Panc1 (cell line): Measurements from ENCODE around the gene SIPA1L2. TPM values are rescaled to one million over a fixed set of nuclear protein-coding genes. Genes with fewer than 3 reads are reported as not detected.

Experiments used
- ATAC-seq: fragments of 200-7000 bp; cut with Tn5 transposase; 2 replicates; pipeline ENCODE4 v1.9.1; 2020; ENCODE audit warnings: mild to moderate bottlenecking, moderate library complexity
- BruUV-seq: library from RNA; stranded (reverse); fragments of 400-500 nt; replicated peaks from 2 replicates; lab custom pipeline; 2021; lab: Mats Ljungman, UMichigan
- CTCF ChIA-PET: fragments of 300-600 bp; sonication (Branson Sonifier 250); formaldehyde crosslinking; loops from one replicate; lab custom pipeline; 2022; ENCODE audit warnings: antibody characterized with exemption; lab: Charles Lee
- POLR2A ChIA-PET: fragments of 300-600 bp; sonication (Branson Sonifier 250); formaldehyde crosslinking; loops from one replicate; lab custom pipeline; 2022; ENCODE audit warnings: antibody characterized with exemption; lab: Charles Lee
- DNase-seq: peaks from one replicate; pipeline ENCODE4 v3.0.0-alpha.2; 2010; ENCODE audit warnings: low read depth, low spot score
- H3K27ac ChIP-seq: 2 replicates; pipeline ENCODE4 v1.5.1; 2011; ENCODE audit warnings: mild to moderate bottlenecking, low read length, inconsistent platforms
- H3K27me3 ChIP-seq: fragments of 200-500 bp; sonication (Bioruptor generic); 2 replicates; pipeline ENCODE4 v1.6.0; 2014; ENCODE audit warnings: low read length, inconsistent platforms; ENCODE audit not compliant: control insufficient read depth, insufficient read depth
- H3K36me3 ChIP-seq: fragments of 200-500 bp; sonication (Bioruptor generic); 2 replicates; pipeline ENCODE4 v1.5.1; 2014; ENCODE audit warnings: inconsistent platforms, mild to moderate bottlenecking, low read length, moderate library complexity; ENCODE audit not compliant: control insufficient read depth, insufficient read depth
- H3K4me1 ChIP-seq: 2 replicates; pipeline ENCODE4 v1.5.1; 2011; ENCODE audit warnings: inconsistent platforms, mild to moderate bottlenecking, low read length, moderate library complexity; ENCODE audit not compliant: control insufficient read depth, insufficient read depth
- H3K4me3 ChIP-seq, 2 experiments: 2 replicates each; pipeline ENCODE4 v1.5.1; 2011 to 2012; ENCODE audit warnings: low read depth in 2 of 2, low read length in 2 of 2, mild to moderate bottlenecking in 2 of 2, inconsistent platforms in 1 of 2, moderate library complexity in 1 of 2
- H3K9me3 ChIP-seq: fragments of 200-500 bp; sonication (Bioruptor generic); 2 replicates; pipeline ENCODE4 v1.5.1; 2014; ENCODE audit warnings: low read depth, mild to moderate bottlenecking, inconsistent platforms, low read length, moderate library complexity; ENCODE audit not compliant: control insufficient read depth, insufficient read depth
- CTCF ChIP-seq: fragments of 450-650 bp; IDR thresholded peaks from 2 replicates; pipeline ENCODE4 v1.5.1; 2017; ENCODE audit warnings: mild to moderate bottlenecking
- POLR2AphosphoS5 ChIP-seq: IDR thresholded peaks from 2 replicates; pipeline ENCODE4 v1.6.1; 2012; ENCODE audit warnings: mild to moderate bottlenecking, low read depth, low read length, moderate library complexity
- REST ChIP-seq, 2 experiments: IDR thresholded peaks; 2 replicates each; pipeline ENCODE4 v1.6.1; 2011 to 2012; ENCODE audit warnings: low read depth in 2 of 2, control low read depth in 1 of 2, low read length in 1 of 2, mild to moderate bottlenecking in 1 of 2, moderate library complexity in 1 of 2; ENCODE audit not compliant: insufficient read depth in 1 of 2
- SIN3A ChIP-seq: IDR thresholded peaks from 2 replicates; pipeline ENCODE4 v1.6.1; 2012; ENCODE audit warnings: low read depth, mild to moderate bottlenecking, low read length, moderate library complexity, borderline replicate concordance; ENCODE audit not compliant: insufficient read depth
- TCF7L2 ChIP-seq: IDR thresholded peaks from 2 replicates; pipeline ENCODE4 v1.6.1; 2011; ENCODE audit warnings: mild to moderate bottlenecking, low read depth, low read length, inconsistent platforms
- in situ Hi-C: cut with HindIII; loops from 2 replicates; pipeline ENCODE4 v1.10.0; 2016; ENCODE audit warnings: low sequenced_read_pairs, low pct_unique_long_range_greater_than_20kb
- intact Hi-C: fragments of 100-400 bp; cut with micrococcal nuclease; formaldehyde crosslinking; loops from one replicate; pipeline ENCODE4 v1.10.0; 2022; ENCODE audit not compliant: unreplicated experiment
- total RNA-seq: library from RNA; stranded (reverse); gene quantifications from one replicate; pipeline ENCODE4 v1.2.1, GENCODE V29; 2021; ENCODE audit not compliant: unreplicated experiment

The SIPA1L2 gene
- total RNA-seq, 1 experiment from 2014 or later, result 5.2 TPM

GRCh38 chr1:232622378-232622777 lies 7.6 kb downstream of the SIPA1L2 start:
- ChIA-PET CTCF (no interaction called here), POLR2A (interaction anchor here (0.6 kb wide), 1 partner anchor 42 kb away, joined by 21 read pairs; no protein-coding TSS in a partner anchor)
- no peak for DNase-seq
- intact Hi-C loops (loop anchor here (10.0 kb wide), 1 partner anchor 118 kb away; no protein-coding TSS in a partner anchor), in situ Hi-C loops (no loop called here)
- Histone ChIP-seq H3K27me3 (peaks cover 1% of the 10 kb centered on the region; the same call in 1 of the 2 replicates), H3K9me3 (no peaks in the 10 kb centered on the region), H3K27ac (peak overlapping the region; percentile 66; the same call in 1 of the 2 replicates), H3K4me3 (no peak overlapping the region; a peak in 1 of 4 replicates), H3K36me3 (no peaks in the 10 kb centered on the region), H3K4me1 (peaks cover 14% of the 10 kb centered on the region)
- BruUV-seq, result no TSS peak
- TF ChIP-seq POLR2AphosphoS5 (no peak), REST (IDR thresholded peaks at IDR 0.05; ENCODE audit: insufficient read depth in 1 of 2, low read depth in 2 of 2, low read length in 1 of 2) (no peak), TCF7L2 (no peak), SIN3A (no peak), CTCF (no peak)
- ATAC-seq, result peak; percentile 54; the same call in 1 of the 2 replicates

- in situ Hi-C loops, result no loop called here
- Histone ChIP-seq H3K27me3 (no peaks in the 10 kb centered on the region), H3K9me3 (no peaks in the 10 kb centered on the region), H3K36me3 (no peaks in the 10 kb centered on the region), H3K27ac (no peak overlapping the region; the same call in 1 of the 2 replicates), H3K4me3 (no peak overlapping the region), H3K4me1 (peaks cover 16% of the 10 kb centered on the region)
- BruUV-seq, result no TSS peak
- no peak for ATAC-seq
- DNase-seq, result no peak
- TF ChIP-seq POLR2AphosphoS5 (no peak), CTCF (no peak)
- ChIA-PET CTCF (no interaction called here), POLR2A (no interaction called here)
- intact Hi-C loops, result loop anchor here (10.0 kb wide), 1 partner anchor 116 kb away; no protein-coding TSS in a partner anchor
Measured at GRCh38 chr1:232621050-232621449, 8.9 kb downstream of the SIPA1L2 start.
